ENCODE measurements around the gene NFE2.
"Not testable (repeated sequence)": the region's sequence is repeated elsewhere in the genome, so short reads cannot be mapped to it uniquely, and the experiment has no call there.

NFE2 gene

GRCh38 chr12:54306925-54307741, 6.3 kb upstream of the NFE2 start:
- no peak for DNase-seq (ENCODE audit: low spot score)

DNA sequence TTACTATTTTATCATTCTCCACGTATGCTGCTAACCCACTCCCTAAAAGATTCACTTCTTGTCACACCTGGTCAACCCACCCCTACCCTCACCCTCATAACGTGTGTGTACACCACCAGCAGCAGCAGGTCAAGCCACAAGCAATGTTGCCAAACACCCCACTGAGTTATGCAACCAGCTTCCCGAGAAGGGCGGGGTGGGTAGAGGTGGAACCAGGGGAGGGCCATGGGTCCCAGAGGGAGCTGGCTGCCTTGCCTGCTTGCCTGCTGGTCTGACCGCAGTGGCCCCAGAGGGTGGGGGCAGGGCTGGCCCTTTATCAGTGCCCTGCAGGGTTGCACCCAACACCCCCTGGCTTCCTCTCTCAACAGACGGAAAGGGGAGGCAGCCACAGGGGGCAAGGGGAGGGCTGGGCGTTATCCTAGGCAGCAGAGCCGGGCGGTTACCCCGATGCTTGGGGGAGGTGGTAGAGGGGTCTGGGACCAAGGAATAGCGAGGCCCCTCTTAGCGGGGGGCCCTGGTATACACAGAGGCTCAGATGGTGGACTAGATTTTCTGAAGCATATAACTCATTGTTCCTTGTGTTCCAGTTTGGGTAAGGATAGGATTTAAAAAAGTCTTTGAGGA, 3.5 kb upstream of the NFE2 start:
- DNase-seq (ENCODE audit: low spot score): no peak

DNA sequence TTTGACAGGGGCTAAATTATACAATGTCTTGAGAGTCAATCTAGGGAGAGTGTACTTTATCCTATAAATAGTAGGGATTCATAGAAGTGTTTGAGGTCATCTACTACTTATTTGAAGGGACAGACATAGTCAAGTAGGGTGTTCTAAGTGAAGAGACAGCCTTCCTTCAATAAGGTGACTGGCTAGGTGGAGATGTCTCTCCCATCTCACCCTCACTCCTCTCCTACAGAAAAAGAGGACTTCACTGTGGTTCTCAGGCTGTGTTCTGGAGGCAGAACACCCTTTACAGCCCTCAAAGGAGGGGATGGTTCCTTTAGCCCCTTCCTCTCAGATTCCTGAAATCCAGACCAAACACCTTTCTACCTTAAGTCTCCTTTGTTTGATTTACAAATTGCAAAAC, 2.8 kb upstream of the NFE2 start:
- DNase-seq (ENCODE audit: low spot score): no peak

- no peak for DNase-seq (ENCODE audit: low spot score)
Observed at GRCh38 chr12:54301428-54302048, 723 bp upstream of the NFE2 start.

DNA sequence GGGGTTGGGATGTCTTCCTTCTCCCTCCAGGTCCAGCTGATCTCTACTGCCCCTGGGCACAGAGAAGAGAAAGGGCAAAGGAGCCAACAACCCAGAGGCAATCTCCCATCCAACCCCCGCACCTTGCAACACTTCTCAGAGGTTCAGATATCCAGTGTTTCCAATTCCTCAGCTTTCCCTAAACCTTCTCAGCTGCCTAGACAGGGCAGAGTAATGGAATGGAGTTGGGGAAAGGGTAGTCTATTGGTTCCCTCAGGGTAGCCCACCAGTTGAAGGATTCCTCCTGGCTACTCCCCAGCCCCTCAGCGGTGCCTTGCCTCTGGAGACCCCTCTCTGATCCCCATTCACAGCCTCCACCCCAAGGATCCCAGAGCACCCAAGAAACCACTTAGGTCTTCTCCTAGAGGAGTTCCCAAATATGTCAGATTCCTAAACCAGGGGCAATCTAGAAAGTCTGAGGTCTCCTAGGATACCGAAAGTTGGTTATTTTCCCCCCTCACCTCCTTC, 537 bp downstream of the NFE2 start:
- no peak for DNase-seq (ENCODE audit: low spot score)

DNA sequence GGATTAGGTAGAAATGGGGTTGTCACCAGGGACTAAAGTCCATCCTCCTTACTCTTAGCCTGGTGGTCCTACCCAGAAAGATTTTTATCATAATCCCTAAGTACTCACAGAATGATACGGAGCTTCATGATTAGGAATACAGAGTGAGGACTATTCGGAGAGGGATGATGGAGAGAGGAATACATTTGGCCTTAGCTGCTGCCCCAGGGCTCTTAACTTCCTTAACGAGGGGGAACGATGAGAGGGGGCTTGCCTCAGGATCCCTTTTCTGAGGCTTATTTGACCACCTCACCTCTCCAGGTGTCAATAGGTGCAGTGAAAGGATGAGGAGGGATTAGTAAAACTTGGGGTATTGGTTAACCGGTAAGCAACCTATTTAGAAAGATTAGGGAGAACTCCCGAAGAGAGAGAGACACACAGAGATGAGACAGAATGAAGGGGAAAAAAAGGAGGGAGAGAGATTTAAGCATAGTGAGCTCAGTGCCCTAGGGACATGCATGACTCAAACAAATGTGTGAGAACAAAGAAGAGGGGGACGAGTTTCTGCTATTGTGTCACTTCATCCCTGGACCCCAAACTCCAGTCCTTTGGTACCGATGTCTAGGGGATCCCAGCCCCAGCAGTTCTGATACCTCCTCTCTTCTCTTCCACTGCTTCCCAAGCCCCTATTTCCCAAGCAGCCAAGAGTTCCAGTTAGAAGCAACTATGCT, 1.1 kb downstream of the NFE2 start:
- no peak for DNase-seq (ENCODE audit: low spot score)

GRCh38 chr12:54298904-54299303, 1.9 kb downstream of the NFE2 start:
- no peak for DNase-seq (ENCODE audit: low spot score)

DNA sequence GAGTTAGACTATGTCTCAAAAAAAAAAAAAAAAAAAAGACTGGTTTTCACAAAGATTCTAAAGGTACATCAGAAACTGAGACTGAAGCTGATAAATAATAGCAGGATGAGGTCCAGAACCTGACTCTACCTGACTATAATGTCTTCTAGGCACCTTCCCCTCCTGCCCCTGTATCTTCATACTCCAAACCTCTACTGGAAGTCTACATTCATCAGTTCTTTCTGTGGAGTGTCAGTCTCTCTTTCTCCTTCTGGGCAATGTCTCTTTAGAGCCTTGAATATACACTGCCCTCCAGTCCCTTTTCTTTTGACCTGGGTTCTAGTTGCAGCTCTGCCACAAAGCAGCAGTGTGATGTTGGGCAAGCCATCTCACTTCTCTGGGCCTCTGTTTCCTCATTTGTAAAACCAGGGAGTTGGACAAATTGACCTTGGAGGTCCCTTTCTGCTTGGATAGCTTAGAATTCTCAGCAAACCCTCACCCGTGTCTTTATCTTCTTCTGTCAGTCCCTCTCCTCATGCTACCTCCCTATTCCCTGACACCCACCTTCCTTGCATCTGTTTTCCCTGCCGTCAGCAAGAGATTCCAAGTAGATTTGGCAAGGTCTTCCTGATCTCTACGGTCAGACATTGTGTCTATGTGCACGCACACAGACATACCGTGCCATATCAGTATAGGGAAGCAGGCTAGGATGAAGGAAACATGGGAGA, 4.3 kb downstream of the NFE2 start:
- DNase-seq (ENCODE audit: low spot score): no peak

DNA sequence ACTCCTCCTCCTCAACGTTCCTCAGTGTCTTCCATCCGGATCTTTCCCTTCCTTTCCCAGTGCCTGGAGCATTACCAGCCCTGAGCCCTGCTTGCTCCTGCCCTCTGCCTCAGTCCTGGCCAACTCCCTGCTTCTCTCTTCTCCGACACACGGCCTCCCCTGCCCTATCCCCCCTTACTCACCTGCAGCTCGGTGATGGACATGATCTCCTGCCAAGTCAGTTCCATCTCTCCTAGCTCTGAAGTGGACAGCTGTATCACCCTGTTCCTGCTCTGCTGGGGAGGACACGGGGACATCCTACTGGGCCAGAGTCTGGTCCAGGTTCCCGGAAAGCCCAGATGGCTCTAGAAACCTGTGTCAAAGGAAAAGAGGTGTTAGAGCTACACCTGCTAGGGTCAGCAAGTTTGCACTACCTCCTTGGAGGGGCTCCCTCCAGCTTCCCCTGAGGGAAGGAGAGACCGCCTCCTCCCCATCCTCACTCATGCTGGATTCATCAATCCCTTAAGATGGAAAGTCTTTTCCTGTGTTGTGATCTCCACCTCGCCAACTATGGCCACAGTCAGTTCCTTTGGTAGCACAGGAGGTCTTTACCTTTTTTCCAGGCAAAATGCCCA, 5.8 kb downstream of the NFE2 start:
- DNase-seq (ENCODE audit: low spot score): no peak

DNA sequence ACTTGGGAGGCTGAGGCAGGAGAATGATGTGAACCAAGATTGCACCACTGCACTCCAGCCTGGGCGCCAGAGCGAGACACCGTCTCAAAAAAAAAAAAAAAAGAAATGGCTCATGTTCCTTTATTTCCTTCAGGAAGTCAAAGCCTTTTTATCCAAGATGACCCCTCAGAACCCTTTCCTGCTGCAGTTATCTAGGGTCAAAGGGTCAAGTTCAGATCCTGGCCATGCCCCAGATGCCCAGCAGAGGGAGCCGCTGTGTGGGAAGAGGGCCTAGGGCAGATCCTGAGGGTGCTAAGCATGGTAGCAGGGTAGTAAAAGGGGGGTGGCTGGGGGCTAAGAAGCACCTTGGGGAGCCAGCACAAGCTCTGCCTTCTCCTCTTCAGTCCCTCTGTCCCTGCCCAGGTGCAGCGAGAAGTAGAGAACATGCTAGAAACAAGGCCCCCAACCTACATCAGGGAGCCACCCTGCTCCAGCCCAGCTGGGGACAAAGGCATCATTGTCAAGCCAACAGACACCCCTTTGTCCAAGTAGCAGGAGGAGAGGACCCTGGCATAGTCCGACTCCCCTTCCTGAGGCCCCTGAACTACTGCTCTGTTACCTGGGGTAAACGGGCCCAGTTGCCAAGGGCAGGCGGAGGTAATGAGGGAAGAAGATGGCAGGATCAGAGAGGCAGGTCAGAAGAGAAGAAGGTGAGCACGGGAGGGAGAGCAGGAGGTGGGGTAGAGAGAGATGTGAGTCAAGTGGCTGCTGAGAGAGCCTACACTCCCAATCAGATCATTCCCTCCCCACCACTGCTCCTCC, 6.5 kb downstream of the NFE2 start:
- DNase-seq (ENCODE audit: low spot score): peak; percentile 59

- no peak for DNase-seq (ENCODE audit: low spot score)
Observed at GRCh38 chr12:54292931-54293241, 7.9 kb downstream of the NFE2 start.

DNA sequence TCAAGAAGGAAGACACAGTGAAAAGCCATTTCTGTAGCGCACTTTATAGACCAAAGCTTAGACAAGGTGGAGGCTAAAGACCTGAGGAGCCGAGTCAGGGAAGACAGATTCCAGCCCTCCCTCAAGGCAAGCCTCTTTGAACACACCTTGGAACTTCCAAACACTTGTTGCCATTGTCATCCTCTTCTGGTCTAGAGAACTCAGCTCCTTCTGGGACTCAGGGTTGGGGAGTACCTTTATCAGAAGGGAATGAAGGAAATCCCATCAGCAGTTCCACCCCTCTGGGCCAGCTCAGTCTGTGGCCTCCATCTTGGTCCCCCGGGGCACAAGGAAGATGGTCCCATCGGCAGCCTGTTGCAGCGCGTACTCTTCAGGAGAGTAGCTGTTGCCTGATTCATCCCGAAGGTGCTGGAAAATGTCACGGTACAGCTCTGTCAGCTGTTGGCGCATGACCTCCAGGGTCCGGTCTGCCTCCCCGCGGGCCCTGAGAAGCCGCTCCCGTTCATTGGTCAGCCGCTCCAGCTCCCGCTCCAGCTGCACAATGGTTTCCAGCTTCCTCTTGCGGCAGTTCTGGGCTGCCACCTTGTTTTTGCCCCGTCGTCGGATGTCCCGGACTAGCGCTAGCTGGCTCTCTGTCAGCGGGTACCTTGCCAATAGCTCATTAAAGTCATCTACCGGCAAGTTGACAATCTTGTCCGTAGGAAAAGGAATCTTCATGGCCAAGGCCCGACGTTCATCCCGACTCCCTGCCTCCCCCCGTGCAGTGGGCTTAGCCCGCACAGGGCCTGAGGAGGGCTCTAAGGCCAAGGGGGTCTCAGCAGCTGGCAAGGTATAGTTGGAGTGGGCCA, 8.5 kb downstream of the NFE2 start:
- no peak for DNase-seq (ENCODE audit: low spot score)

GRCh38 chr12:54287261-54288157, 13.3 kb downstream of the NFE2 start:
- no peak for DNase-seq (ENCODE audit: low spot score)

- no peak for DNase-seq (ENCODE audit: low spot score)
Observed at GRCh38 chr12:54286042-54287030, 14.5 kb downstream of the NFE2 start.

GRCh38 chr12:54285150-54286041, 15.4 kb downstream of the NFE2 start:
- DNase-seq (ENCODE audit: low spot score): no peak

- DNase-seq (ENCODE audit: low spot score): not testable (repeated sequence)
Observed at GRCh38 chr12:54284070-54284780, 16.6 kb downstream of the NFE2 start.
